ENCODE data around the gene TAF1B.

TAF1B gene

GRCh38 chr2:9946076-9946475 is 102.8 kb downstream of the TAF1B start:
- Histone ChIP-seq H3K4me2 (no peak overlapping the region), H4K20me1 (no peaks in the 10 kb centered on the region), H3K27ac (no peak overlapping the region), H3K27me3 (peaks cover 11% of the 10 kb centered on the region), H3K9ac (no peak overlapping the region), H3K4me1 (0 out of 2 replicates have a peak, but pooled peaks cover 5% of the 10 kb centered on the region), H3K36me3 (no peaks in the 10 kb centered on the region), H3K4me3 (no peak overlapping the region), H3K9me3 (no peaks in the 10 kb centered on the region)
- no peak for TF ChIP-seq Cebpa-rat (IDR thresholded peaks at IDR 0.05)

GRCh38 chr2:9946818-9947217 is 103.5 kb downstream of the TAF1B start:
- no peak for TF ChIP-seq Cebpa-rat (IDR thresholded peaks at IDR 0.05)
- Histone ChIP-seq H3K4me2 (no peak overlapping the region), H3K9me3 (no peaks in the 10 kb centered on the region), H3K36me3 (no peaks in the 10 kb centered on the region), H3K27me3 (peaks cover 14% of the 10 kb centered on the region), H3K4me1 (peaks cover 5% of the 10 kb centered on the region; the same call in 1 of the 2 replicates), H3K27ac (no peak overlapping the region), H3K4me3 (no peak overlapping the region), H4K20me1 (no peaks in the 10 kb centered on the region), H3K9ac (no peak overlapping the region)

GRCh38 chr2:9948721-9949120 is 105.4 kb downstream of the TAF1B start:
- Histone ChIP-seq H3K36me3 (no peaks in the 10 kb centered on the region), H3K4me1 (peaks cover 10% of the 10 kb centered on the region; the same call in 1 of the 2 replicates), H3K9ac (no peak overlapping the region), H4K20me1 (no peaks in the 10 kb centered on the region), H3K4me3 (no peak overlapping the region), H3K9me3 (no peaks in the 10 kb centered on the region), H3K27ac (no peak overlapping the region), H3K27me3 (peaks cover 33% of the 10 kb centered on the region), H3K4me2 (no peak overlapping the region)
- TF ChIP-seq Cebpa-rat (IDR thresholded peaks at IDR 0.05) = no peak

GRCh38 chr2:9949239-9949991 is 106.1 kb downstream of the TAF1B start:
- H3K36me3 ChIP-seq = no peaks in the 10 kb centered on the region
- H3K4me2 ChIP-seq = no peak overlapping the region
- H3K4me3 ChIP-seq = no peak overlapping the region

GRCh38 chr2:9949992-9950520 is 106.8 kb downstream of the TAF1B start:
- Histone ChIP-seq H3K27me3 (peaks cover 43% of the 10 kb centered on the region), H3K4me3 (no peak overlapping the region), H4K20me1 (no peaks in the 10 kb centered on the region), H3K9ac (no peak overlapping the region), H3K4me2 (peak overlapping the region; percentile 93; the same call in 1 of the 2 replicates), H3K36me3 (no peaks in the 10 kb centered on the region), H3K4me1 (peaks cover 10% of the 10 kb centered on the region; the same call in 1 of the 2 replicates), H3K27ac (no peak overlapping the region), H3K9me3 (no peaks in the 10 kb centered on the region)
- no peak for TF ChIP-seq Cebpa-rat (IDR thresholded peaks at IDR 0.05)

More at GRCh38 chr2:9949239-9949991, 106.1 kb downstream of the TAF1B start:
- Histone ChIP-seq H3K9ac (no peak overlapping the region), H4K20me1 (no peaks in the 10 kb centered on the region), H3K4me1 (peaks cover 10% of the 10 kb centered on the region; the same call in 1 of the 2 replicates), H3K27ac (no peak overlapping the region), H3K27me3 (peaks cover 38% of the 10 kb centered on the region), H3K9me3 (no peaks in the 10 kb centered on the region)
- no peak for TF ChIP-seq Cebpa-rat (IDR thresholded peaks at IDR 0.05)

- Histone ChIP-seq H3K27me3 (peaks cover 43% of the 10 kb centered on the region), H3K4me2 (peak overlapping the region; percentile 93), H3K4me1 (peaks cover 10% of the 10 kb centered on the region; the same call in 1 of the 2 replicates), H3K9me3 (no peaks in the 10 kb centered on the region), H3K36me3 (no peaks in the 10 kb centered on the region), H3K27ac (peak overlapping the region; percentile 14; the same call in 1 of the 2 replicates), H3K4me3 (peak overlapping the region; percentile 81), H3K9ac (peak overlapping the region; percentile 71), H4K20me1 (no peaks in the 10 kb centered on the region)
- TF ChIP-seq Cebpa-rat (IDR thresholded peaks at IDR 0.05) = no peak
Observed at GRCh38 chr2:9950521-9951271, 107.4 kb downstream of the TAF1B start.

GRCh38 chr2:9951272-9951521 is 107.9 kb downstream of the TAF1B start:
- H3K9ac ChIP-seq = peak overlapping the region; percentile 71
- H3K4me3 ChIP-seq = peak overlapping the region; percentile 81
- H3K4me1 ChIP-seq = peaks cover 10% of the 10 kb centered on the region; the same call in 1 of the 2 replicates
- H3K4me2 ChIP-seq = peak overlapping the region; percentile 93
- H4K20me1 ChIP-seq = no peaks in the 10 kb centered on the region
- peaks cover 43% of the 10 kb centered on the region for H3K27me3 ChIP-seq
- H3K27ac ChIP-seq = no peak overlapping the region
- no peaks in the 10 kb centered on the region for H3K36me3 ChIP-seq
- no peak for TF ChIP-seq Cebpa-rat (IDR thresholded peaks at IDR 0.05)
- no peaks in the 10 kb centered on the region for H3K9me3 ChIP-seq

- TF ChIP-seq Cebpa-rat (IDR thresholded peaks at IDR 0.05) = no peak
- H3K4me2 ChIP-seq = peak within 1 kb of the TSS; percentile 93
- H3K4me1 ChIP-seq = peaks cover 12% of the 10 kb centered on the region
- H4K20me1 ChIP-seq = no peaks in the 10 kb centered on the region
- no peaks in the 10 kb centered on the region for H3K36me3 ChIP-seq
- peak within 1 kb of the TSS; percentile 81 for H3K4me3 ChIP-seq
- peak within 1 kb of the TSS; percentile 14; the same call in 1 of the 2 replicates for H3K27ac ChIP-seq
- peaks cover 43% of the 10 kb centered on the region for H3K27me3 ChIP-seq
- no peaks in the 10 kb centered on the region for H3K9me3 ChIP-seq
- peak within 1 kb of the TSS; percentile 71 for H3K9ac ChIP-seq
Observed at GRCh38 chr2:9951522-9952285, 108.4 kb downstream of the TAF1B start, which contains the start of gene GRHL1. GRHL1 (plus strand) TSS chr2:9951693; CDS start chr2:9951834, 141 bp downstream.

- Histone ChIP-seq H3K36me3 (no peaks in the 10 kb centered on the region), H3K4me1 (peaks cover 16% of the 10 kb centered on the region), H3K27me3 (peaks cover 43% of the 10 kb centered on the region), H3K9me3 (no peaks in the 10 kb centered on the region), H3K4me3 (peak overlapping the region; percentile 81), H3K4me2 (peak overlapping the region; percentile 90), H3K27ac (no peak overlapping the region), H4K20me1 (no peaks in the 10 kb centered on the region), H3K9ac (peak overlapping the region; percentile 70; the same call in 1 of the 2 replicates)
- TF ChIP-seq Cebpa-rat (IDR thresholded peaks at IDR 0.05) = no peak
Observed at GRCh38 chr2:9952286-9952737, 109.0 kb downstream of the TAF1B start.
